ENCODE measurements around the gene CNDP1.

The CNDP1 gene

GRCh38 chr18:74506448-74507084 lies 27.7 kb upstream of the CNDP1 start:
- no peak for DNase-seq (ENCODE audit: low spot score)

DNA sequence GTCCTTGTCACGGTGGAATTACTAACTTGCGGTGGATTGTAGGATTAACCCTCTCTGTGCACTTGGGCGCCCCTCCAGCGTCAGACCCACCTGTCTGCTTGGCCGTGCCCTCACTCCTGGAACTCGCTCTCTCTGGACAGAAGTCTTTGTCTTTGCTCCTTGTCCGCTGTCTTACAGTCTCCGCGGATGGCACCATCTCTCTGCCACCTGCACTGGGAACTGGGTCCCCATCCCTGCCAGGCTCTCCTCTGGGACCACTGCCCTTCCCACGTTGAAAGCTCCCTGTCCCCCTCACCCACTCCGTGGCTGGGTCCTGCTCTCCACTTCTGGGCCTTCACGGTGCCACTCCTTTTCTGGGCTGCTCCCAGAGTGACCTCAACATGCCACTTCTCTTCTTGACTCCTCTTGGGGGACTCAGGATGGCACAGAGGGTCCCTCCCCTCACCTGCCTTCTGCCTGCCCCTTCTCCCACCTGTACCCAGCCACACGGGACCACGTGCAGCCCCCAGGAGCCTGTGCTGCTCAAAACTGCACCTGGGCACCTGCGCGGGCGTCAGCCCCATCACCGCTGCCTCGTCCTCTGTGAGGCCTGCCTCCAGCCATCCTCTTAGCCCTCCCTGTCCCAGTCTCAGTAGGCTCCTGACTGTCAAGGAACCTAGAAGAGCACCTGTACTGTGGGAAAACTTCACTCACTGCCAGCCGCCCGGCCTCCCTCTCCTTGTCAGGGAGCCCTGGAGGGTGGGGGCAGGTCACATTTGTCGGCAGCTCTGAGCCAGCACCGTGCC lies 27.0 kb upstream of the CNDP1 start:
- DNase-seq (ENCODE audit: low spot score) = no peak

DNA sequence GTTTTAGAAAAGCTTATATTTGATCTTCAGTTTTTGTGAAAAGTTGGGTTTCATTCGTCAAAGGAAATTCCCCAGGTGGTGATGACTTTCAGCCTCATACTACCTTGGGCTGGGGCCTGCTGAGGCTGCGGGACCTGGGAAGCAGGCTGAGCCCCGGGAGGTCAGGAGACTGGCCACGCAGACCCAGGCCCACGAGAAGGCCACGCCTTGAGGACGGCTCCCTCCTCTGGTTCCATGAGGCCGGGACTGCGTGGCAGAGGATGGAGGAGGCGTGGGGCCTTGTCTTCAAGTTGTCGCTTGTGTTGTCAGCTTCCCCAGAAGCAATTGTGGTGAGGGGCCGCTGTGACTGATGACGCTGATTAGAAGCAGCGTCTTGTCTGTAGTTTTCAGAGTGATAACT lies 26.4 kb upstream of the CNDP1 start:
- no peak for DNase-seq (ENCODE audit: low spot score)

DNA sequence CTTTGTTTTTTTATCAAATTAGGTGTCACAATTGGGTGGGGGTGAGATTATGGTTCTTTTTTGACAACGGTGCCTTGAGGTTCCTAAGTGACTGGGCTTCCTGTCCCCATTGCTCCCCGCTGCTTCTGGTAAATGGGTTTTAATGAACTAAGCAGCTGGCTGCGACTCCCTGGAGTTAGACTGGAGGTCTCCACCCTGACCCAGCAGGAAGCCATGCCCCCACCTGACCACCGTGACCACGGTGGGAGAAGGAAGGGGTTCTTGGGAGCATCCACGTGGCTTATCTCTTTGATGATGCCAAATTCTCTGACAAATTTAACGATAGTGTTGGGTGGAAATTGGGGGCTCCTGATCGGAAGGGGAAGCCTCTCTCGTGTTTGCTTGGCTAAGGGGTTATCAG lies 25.9 kb upstream of the CNDP1 start:
- no peak for DNase-seq (ENCODE audit: low spot score)

DNA sequence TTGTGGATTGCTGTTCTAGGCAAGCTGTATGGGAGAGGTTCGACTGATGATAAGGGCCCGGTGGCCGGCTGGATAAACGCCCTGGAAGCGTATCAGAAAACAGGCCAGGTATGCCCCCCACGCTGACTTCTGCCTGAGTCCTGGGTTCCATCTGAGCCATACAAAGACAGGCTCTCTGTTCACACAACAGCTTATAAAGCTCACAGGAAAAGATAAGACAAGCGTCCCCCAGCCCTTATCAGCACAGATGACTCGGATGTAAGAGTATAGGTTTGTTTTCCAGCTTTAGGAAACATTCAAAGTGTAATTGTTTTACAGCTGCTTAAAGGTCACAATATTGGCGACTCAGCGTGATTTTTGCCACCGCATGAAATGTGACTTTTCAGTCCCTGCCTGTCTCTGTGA lies 25.5 kb upstream of the CNDP1 start:
- no peak for DNase-seq (ENCODE audit: low spot score)

- DNase-seq (ENCODE audit: low spot score) = no peak
Measured at GRCh38 chr18:74509856-74510769, 24.2 kb upstream of the CNDP1 start.

GRCh38 chr18:74510770-74511095 lies 23.6 kb upstream of the CNDP1 start:
- no peak for DNase-seq (ENCODE audit: low spot score)

GRCh38 chr18:74511823-74512222 lies 22.5 kb upstream of the CNDP1 start:
- DNase-seq (ENCODE audit: low spot score) = no peak

DNA sequence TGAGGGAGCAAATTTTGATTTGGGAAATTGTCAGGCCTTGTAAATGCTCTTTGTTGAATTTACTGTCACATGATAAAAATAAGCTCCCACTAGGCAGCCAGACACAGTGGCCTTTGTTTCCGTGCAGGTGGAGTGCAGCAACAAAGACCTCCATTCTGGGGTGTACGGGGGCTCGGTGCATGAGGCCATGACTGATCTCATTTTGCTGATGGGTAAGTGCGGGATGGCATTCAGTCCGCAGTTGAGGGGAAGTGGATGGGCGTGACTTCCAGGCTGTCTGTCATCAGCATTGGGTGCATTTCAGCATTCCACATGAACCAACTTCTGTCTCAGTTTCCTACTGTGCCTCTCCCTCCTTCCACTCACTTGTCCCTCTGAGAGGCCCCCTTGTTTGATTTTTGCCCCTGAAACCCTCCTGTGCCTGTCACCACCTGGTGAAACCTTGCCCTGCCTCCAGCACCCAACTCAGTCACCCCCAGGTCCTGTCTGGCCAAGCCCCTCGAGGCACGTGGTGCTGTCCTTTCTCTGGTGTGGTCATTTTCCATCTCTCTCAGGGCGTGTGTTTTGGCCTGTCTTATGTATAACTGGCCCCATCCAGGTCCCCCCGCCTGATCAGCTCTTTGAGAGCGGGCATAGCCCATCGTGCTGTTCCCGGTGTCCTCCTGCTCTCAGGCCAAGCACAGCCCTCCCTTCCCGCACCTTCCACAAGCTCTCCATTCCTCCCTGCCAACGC lies 21.8 kb upstream of the CNDP1 start:
- DNase-seq (ENCODE audit: low spot score) = no peak

DNA sequence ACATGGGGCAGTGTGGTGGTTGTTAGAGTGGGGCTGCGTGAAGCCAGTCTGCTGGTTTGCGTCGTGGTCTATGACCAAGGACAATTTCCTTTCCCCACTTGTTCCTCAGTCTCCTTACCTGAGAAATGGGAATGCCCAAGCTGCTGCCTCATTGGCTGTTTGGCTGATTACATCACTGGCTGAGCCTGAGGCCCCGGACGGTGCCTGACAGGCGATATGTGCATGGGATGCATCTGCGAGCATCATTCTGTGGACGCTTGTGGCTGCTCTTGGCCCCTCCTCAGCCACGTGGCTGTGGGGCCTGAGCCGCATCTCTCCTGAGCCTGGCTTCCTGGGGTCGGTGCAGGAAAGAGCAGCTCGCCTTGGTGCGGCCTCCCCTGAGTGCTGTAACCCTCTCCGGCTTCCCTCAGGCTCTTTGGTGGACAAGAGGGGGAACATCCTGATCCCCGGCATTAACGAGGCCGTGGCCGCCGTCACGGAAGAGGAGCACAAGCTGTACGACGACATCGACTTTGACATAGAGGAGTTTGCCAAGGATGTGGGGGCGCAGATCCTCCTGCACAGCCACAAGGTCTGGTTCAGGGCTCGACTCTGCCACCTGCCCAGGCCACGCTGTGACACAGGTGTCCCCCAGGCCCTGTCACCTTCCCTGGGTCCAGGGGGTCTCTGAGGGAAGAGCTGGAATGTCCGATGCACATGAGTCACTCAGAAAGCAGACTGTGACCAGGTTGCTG lies 21.0 kb upstream of the CNDP1 start:
- DNase-seq (ENCODE audit: low spot score) = no peak

DNA sequence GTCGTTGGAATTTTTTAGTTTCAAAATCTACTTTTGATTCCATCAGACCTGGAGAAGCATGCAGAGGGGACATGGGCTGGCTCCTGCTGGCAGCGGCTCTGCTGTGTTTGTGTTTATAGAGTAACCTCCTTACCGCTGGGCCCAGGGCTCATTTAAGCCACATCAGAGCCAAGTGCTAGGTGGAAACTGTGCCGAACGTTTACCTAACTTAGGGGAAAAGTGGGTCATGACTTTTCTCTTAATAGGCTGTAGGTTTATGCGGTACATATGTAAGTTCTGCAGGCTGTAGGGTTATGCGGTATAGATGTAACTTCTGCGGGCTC lies 20.5 kb upstream of the CNDP1 start:
- DNase-seq (ENCODE audit: low spot score) = no peak

GRCh38 chr18:74514860-74515495 lies 19.3 kb upstream of the CNDP1 start:
- no peak for DNase-seq (ENCODE audit: low spot score)

DNA sequence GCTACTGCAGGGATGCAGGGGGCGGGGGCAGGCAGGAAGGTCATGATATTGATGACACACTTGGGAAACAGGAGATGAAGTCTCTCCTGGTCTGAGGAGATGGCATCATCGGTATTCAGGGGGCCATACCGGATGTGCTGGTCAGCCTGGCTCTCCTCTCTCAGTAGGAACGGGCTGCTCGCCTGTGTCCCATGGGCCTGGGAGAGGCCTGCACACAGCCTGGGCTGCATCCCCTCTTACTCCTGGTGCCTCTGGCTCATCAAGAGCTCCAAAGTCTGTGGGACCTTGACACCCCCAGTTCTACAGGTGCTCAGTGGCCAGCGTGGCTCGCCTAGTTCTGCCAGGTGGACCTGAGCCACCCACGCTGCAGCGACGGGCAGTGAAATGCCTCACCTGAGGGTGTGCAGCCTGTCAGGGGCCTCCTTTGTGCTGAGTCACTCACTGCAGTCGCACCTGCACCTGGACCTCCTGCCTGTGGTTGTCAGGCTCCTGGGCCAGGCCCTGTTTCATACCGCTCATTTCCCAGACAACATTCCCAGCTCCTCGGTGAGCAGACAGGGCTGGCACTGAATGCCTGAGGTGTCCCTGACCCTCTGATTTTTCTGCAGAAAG lies 18.6 kb upstream of the CNDP1 start:
- DNase-seq (ENCODE audit: low spot score) = no peak

GRCh38 chr18:74516271-74517235 lies 17.7 kb upstream of the CNDP1 start:
- DNase-seq (ENCODE audit: low spot score) = no peak

DNA sequence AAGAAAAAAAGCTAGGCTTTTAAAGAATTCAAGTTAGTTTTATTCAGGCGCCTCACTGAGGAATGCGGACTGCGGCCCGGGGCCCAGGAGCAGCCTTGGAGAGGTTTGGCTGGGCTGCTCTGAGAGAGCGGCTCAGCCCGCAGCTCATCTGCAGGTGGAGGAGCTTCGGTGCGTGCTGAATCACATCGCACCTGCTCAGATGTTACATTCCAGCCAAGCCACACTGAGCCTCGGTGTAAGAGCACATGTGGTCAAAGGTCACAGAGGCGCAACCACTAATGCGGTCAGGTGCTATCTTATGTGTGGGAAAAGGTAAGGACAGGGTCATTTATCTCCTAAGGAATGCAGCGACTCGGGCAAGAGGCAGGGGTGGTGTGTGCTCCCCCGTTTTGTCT lies 17.1 kb upstream of the CNDP1 start:
- no peak for DNase-seq (ENCODE audit: low spot score)

DNA sequence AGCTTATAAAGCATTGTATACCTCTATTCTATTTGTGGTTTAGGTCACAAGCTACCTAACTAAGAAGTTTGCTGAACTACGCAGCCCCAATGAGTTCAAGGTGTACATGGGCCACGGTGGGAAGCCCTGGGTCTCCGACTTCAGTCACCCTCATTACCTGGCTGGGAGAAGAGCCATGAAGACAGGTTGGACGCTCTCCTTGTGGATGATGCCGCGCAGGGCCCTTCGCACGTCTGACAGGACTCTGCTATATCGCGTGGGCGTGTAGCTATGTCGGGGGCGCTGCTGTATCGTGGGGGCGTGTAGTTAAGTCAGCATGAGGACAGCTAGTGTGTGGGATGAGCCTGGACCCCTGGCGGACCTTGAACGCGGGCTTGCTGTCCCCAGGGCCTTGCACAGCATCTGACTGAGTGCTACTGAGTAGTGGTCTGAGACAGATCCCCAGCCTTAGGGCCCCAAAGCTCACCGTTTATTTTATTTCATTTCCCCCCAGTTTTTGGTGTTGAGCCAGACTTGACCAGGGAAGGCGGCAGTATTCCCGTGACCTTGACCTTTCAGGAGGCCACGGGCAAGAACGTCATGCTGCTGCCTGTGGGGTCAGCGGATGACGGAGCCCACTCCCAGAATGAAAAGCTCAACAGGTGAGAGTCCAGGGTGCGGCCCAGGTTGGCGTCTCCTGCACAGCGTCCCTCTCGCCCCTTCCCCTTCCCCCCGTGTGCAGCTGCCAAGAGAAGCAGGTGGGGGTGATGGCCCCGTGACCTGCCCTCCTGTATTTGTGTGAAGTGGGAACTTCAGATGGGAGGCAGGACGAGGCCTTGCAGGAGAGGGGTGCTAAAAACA lies 15.6 kb upstream of the CNDP1 start:
- DNase-seq (ENCODE audit: low spot score) = no peak

GRCh38 chr18:74519320-74520095 lies 14.8 kb upstream of the CNDP1 start:
- DNase-seq (ENCODE audit: low spot score) = no peak

Measured in AG08396 (cell line).